ENCODE results near the gene RMDN3.

DNA sequence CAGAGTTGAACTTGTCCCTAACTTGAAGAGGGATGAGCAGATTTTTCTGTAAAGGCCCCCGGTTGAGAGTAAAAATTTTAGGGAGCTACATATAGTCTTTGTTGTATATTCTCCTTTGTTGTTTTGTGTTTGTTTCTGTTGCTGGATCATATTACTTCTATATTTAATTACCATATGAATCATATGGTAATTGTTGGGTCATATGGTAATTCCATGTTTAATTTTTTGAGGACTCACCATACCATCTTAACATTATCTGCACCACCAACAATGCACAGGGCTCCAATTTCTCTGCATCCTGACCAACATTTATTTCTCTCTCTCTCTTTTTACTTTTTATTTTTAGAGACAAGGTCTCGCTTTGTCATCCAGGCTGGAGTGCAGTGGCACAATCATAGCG, 44.5 kb upstream of the RMDN3 start:
- TF ChIP-seq, protein P1, sequence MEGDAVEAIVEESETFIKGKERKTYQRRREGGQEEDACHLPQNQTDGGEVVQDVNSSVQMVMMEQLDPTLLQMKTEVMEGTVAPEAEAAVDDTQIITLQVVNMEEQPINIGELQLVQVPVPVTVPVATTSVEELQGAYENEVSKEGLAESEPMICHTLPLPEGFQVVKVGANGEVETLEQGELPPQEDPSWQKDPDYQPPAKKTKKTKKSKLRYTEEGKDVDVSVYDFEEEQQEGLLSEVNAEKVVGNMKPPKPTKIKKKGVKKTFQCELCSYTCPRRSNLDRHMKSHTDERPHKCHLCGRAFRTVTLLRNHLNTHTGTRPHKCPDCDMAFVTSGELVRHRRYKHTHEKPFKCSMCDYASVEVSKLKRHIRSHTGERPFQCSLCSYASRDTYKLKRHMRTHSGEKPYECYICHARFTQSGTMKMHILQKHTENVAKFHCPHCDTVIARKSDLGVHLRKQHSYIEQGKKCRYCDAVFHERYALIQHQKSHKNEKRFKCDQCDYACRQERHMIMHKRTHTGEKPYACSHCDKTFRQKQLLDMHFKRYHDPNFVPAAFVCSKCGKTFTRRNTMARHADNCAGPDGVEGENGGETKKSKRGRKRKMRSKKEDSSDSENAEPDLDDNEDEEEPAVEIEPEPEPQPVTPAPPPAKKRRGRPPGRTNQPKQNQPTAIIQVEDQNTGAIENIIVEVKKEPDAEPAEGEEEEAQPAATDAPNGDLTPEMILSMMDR (conservative IDR thresholded peaks at IDR 0.05), result no peak
- TF ChIP-seq EZH2 (IDR thresholded peaks at IDR 0.05; ENCODE audit: low read depth), result no peak

Measured in PC-9 (cell line).